HT-29 (cell line): ENCODE results near the gene ZNF521. TPM values are rescaled to one million over a fixed set of nuclear protein-coding genes. Genes with fewer than 3 reads are reported as not detected.

ENCODE experiments used
- DNase-seq: peaks from one replicate; pipeline ENCODE4 v3.0.0-alpha.2; 2015; ENCODE audit warnings: low spot score
- total RNA-seq: library from RNA; depleted of rRNA; stranded (reverse); fragments of >200 nt; shearing (Covaris generic); gene quantifications from 2 replicates; pipeline ENCODE4 v1.2.3, GENCODE V29; 2014

The ZNF521 gene
- total RNA-seq, 1 experiment from 2014 or later = 0.08 TPM

DNA sequence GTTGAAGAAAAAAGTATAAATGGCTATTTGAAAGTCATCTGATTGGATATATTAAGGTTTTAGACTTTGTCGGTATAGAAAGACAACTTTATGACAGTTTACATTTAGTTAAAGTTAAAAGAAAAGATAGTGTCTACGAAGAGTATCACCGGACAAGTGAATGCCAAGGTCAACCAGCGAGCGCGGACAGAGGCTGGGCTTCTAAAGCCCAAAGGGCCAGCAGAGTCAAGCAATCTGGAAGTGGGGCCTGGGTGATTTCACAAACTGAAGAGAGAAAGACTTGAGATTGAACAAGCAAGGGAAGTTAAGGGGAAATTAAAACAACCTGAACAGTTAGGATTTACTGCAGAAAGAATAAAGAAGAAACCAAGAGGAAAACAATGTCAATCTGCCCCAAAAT, 16.3 kb downstream of the ZNF521 start:
- no peak for DNase-seq

DNA sequence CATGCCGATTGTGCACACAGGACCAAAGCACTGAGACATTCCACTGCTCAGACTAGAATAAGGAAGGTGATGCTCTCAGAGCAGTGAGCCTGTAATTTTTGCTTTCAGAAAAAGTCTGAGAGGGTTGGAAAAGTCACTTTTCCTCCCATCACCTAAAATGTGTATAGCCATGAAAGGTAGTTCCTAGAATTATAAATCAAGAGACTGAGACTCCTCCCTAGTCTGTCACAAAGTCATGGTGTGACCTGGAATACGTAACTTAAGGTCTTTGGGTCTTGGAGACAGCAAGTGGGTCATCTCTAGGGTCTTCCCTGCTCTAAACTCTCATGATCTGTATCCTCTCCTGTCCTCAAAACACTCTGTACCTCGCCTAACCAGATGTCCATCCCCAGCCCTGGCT, 16.9 kb downstream of the ZNF521 start:
- no peak for DNase-seq

DNA sequence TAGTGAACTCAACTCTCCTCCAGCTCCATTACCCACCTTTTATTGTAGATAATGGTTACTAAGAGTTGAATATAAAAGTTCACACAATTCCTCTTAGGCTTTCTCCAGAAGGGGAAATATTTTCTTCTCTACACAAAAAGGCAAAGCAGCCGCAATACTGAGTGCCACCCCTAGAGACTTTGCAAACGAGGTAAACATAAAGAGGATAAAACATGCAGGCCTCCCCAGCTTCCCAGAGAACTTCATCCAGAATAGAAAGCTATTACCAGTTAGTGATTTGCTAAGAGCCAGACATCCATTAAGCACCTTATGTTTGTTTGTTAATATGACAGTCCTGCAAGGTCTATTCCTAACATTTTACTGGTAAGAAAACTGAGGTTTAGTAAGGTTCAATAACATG, 17.4 kb downstream of the ZNF521 start:
- DNase-seq = no peak

DNA sequence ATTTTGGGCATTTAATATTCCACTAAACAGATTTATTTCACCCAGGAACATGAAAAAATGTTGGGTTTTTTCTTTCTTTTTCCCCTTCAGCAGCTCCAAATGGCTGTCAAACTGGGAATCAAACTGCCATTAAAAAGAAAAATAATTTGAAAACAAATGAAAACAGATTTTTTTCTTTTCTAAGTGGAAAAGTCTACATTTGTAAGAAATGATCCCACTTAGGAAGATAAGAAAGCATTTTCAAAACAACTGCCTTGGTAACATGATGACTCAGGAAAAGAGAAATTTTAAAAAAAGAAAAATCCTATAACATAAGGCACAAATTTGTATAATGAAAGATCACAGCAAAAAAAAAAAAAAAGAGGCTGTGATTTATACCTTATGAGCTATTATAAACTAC, 20.0 kb downstream of the ZNF521 start:
- no peak for DNase-seq

DNA sequence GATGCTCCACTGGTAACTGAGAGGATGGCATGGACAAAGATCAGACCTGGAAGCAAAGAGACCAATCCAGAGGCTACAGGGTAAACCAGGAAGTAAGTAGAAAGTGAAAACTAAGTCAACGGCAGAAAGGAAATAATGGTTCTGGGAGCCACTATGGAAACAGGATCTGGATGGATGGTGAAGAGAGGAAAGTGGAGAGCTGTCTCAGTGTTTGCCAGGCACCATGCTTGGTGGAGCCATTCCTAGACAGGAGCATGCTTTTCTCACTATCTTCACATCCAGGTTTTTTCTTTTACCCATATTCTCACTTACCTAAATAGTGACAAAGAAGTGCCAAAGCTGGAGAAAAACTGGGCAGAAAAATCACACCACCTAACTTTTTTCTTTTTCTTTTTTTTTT, 22.2 kb downstream of the ZNF521 start:
- no peak for DNase-seq

DNA sequence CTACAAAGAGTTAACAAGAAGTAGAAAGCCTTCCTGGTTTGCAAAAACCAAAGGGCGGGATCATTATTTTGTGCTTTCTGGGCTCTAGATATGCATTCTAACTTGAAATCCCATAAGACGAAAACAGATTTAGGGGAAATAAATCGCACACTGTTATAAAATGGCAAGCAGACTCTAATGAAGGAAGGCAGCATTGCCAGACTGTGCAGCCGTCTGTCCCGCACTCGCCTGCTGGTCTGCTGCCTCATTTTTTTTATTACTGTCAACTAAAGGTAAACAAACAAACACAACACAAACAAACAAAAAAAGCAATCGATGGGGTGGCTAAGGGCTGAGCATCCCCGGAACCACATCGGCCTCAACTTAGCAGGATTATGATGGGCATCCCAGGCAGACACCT, 24.4 kb downstream of the ZNF521 start:
- DNase-seq = no peak

DNA sequence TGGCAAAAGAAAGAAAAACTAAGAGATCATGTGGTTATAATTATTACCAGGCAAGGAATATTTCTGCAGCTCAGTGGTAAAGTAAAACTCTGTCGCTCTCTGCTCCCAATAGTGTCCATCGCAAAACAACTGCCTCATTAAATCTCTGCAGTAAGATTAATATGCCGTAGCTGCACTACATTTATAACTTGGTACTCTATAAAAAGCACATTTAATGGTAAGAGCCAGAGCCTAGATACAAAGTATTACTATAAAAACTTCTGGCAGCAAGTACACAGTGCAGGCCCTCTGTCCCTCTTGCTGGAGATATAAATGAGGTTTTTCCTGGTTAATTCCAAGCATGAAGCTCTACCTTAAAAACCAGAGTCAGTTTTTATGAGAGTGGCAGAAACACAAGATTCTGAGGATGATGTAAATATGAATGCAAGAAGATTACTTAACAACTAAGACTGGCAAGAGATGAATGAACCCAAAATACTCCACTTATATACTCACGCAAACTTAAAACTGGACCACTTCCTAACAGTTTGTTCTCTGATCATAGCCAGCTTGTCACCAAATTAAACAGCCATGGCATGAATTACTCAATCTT, 25.5 kb downstream of the ZNF521 start:
- DNase-seq = no peak

DNA sequence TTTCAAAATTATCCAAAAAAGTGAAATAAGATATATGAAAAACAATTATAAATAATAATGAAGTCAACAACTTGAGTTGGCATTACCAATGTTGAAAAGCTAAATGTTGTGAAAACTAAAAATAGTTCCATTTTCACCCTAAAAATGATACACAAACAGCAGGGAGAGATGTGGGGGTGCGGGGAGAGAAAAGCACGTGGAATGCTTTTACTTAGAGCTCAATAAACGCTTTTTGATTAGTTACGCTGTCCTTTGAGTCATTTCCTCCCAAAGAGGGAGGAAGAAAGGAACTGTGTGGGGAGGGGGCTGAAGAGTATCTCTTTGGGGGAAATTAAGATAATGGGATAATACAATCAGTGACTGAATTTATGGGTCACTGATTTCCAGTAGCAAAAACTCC, 29.2 kb downstream of the ZNF521 start:
- DNase-seq = no peak

DNA sequence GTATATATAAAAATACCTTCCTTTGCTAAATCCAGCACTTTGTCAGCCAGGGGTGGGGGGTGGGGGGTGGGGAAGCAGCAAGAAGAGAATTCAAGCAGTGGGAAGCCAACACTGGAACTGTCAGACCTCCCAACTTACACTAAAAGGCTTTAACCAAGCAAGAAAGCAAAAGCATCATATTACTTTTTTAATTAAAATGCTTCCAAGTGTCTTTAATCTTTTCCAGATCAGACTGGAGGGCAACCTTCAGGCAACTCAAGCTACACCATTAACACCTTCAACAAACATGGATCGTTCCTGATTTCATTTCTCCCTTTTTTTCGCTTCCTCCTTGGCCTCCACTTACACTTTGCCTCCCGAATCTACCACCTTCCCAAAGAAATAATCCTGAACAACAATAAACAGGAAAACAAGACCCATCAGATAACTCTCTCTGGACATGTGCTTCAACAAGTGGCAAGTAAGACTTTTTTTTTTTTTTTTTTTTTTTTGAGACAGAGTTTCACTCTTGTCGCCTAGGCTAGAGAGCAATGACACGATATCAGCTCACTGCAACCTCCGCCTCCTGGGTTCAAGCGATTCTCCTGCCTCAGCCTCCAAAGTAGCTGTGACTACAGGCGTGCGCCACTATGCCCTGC, 35.5 kb downstream of the ZNF521 start:
- DNase-seq = no peak

DNA sequence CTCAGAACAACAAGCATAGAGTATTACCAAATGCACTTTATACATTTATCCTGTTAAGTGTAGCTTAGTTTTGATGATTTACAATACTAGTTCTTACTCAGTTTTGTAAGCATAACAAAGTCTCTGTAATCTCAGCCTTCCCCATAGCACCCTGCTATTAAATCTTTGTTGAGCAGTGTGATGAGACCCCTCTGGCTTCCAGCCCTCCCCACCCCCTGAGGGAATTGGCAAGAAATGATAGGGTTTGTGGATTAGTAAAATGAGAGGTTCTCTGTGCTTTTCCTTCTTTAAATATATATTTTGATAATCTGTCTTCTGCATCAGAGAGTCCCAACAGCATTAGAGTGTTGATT, 37.2 kb downstream of the ZNF521 start:
- no peak for DNase-seq

DNA sequence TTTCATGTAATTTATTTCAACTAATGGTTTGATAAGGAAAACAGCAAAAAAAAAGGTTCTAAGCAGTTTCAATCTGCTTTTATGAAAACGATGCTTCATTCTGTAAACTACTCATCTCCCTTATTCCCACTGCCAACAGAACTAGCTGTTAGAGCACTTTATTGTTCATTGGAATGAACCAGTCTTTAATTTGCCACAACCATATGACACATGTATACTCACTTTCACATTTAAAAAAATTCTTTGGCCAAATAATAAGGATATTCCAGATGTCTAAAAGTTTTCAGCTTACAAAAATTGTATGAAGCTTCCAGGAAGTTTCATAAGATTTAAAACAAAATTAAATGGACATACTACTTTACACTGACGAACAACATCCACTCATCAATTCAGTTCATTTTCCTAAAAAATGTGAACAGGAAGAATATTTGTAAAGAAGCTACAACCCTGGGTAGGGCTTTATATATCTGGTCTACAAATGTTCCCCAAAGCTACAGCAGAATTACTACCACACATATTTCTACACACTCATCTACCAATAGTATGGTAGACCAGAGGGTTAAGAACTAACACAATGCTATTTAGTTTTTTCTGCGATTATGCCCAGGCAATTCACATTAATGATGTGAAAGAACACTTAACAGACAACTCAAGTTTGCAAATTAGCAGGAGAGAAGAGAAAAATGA, 37.7 kb downstream of the ZNF521 start:
- DNase-seq = no peak

DNA sequence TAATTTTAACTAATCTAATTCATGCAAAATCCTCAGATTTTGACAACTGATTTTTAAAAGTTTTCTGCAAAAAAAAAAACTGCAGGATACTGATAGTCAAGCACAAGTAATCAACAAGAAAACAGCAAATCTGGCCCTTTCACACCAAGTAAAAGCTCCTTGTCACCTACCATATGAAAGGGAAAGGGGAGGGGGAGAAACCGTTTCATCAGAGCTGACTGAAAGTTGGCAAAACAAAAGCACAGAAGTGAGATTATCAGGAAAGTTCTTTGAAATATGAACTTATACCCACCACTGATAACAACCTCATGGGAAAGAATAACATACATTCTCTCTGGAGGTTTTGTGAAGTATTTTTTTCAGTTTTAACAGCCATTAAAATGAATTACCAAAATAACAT, 38.7 kb downstream of the ZNF521 start:
- DNase-seq = no peak

DNA sequence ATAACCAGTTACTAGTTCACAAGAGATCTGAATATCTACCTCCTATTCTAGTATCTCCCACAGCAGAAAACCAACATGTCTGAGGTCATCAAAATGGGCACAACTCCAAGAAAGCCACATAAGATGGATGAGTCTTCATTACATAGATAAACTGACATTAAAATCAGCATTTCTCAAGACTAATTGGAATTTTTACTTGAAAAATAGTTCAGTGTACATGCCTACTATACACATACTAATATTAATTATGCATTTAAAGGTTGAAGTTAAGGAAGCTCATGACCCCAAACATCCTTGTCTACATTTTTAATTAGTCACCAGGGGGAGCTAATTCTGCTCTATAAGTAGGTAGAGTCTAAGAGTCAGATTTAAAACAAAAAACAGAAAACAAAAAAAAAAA, 41.9 kb downstream of the ZNF521 start:
- DNase-seq = peak; percentile 22

DNA sequence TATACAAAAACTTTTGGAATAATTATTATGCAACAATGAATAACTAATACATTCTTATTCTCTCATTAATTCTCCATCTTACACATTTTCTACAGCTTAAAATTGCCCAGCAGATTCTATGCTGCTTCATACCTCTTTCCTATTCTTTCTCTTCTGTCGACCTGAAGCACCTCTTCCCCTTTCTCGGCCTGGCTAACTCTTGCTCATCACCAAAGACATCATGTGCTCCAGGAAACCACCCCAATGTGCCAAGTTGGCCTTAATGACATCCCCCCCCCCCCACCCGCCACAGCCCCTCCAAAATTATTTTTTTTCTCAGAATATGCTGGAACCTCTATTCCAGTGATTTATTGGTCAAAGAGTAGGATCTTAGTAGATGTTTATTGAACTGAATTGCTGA, 43.6 kb downstream of the ZNF521 start:
- no peak for DNase-seq

DNA sequence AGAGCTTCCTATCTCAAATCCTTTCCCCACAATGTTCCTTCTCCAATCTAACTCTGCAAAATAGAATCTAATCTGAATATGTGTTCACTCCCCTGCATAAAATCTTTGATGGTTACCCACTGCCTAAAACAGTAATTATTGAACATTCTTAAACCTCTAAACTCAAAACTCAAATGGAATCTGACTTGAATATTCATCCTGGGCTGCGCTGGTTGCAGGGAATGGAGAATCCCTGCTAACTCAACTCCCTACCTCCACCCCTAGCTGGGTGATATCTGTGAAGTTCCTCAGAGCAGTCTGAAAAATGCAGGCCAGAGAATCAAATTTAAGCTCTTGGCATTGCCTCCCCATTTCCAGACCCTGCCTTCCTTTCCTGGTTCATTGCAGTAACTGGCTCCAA, 44.8 kb downstream of the ZNF521 start:
- no peak for DNase-seq

DNA sequence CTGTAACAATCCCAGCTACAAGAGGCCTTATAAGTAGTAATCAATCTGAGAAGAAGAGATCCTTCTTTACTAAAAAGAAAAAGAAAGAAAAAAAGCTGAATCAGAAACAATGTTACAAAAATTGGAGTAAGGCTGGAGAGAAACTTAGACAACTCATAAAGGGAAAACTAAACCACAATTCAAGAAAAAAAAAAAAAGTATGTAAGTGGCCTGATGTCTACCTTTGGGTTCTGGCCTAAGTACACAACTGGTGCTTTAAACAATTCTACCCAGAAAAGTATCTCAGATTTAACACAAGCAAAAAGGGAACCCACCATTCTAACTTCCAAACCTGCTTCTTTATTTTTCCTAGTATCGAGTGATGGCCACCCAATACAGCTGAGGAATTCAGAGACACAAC, 45.3 kb downstream of the ZNF521 start:
- no peak for DNase-seq

DNA sequence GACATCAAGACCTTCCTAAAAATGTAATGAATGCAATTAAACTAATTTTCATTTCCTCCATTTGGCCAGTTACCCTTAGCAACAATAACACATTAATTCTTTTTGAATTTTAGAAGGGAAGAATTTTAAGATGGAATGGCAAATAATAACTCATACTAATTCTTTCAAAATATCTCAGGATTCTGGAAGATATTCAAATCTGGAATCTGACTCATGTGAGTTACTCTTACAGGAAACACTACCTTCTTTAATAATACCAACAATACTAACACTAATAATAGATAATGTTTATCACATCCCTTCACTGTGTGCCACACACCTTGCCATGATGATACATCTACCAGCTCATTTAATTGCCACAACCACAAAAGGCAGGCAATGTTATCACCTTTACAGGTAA, 46.4 kb downstream of the ZNF521 start:
- DNase-seq = no peak

DNA sequence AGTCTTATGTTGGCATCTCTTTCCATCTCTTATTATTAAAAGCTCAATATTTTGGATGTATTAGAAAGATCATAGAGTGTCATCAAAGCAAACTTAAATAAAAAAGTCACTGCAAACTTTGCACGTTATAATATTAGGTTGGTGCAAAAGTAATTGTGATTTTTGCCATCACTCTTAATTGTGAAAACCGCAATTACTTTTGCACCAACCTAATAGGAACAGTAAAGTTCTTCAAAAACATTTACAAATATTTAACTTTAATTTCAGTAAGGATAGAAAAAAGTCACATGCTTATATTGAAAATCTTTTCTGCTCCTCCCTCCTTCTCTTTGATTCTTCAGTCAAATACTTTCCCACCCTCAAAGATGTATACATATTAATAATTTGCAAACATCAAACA, 51.5 kb downstream of the ZNF521 start:
- DNase-seq = no peak

DNA sequence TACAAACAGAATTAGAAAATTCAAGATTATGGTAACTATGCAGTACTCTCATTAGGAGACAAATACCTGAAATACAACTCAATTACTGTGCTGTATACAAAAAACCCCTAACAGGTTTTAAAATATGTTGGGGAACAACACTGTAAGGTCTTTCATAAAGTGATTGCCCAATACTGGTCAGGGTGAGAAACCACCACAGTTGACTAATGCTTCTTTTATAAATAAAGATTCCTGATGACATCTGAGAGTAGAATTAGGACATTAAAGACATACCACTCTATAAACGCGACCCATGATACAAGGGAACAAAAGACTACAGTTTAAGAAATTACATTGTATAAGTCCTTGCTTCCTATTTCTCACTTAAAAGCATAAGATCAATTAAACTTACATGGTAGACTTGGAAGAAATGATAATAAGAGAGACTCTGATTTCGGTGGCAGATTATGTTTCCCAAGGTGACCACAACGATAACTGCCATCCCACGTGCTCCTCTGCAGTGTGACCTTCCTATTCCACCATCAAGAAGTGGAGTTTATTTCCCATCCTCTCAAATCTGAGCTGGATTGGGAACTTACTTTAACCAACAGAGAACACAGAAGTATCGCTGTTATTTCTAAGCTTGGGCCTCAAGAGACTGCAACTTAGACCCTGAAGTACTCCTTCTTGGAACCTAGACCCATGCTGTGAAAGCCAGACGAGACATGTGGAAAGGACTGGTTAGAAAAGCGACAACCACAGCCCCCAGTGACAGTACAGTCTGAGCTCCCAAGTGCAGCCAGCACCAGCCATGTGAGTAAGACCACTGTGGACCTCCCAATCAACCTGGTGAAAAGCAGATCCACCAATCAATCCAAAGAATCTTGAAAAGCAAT, 52.3 kb downstream of the ZNF521 start:
- no peak for DNase-seq

DNA sequence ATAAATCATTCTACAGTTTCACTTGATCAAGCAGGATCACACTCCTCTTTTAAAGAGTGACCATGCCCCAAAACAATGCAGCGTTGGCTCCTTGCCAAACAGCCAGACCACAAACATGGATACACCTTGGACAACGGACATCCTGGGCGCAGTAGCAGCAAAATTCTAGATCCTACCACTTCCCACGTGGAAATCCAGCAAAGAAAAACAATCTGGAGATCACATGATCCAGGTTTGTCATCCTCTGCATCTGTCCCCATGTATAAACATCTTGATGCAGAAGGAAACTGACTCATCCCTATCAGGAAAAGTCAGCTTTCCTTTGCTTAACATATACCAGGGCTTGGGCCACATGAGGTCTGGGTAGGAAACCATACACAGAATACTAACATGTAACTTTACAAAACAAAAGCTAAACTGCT, 53.1 kb downstream of the ZNF521 start:
- peak; percentile 14 for DNase-seq

DNA sequence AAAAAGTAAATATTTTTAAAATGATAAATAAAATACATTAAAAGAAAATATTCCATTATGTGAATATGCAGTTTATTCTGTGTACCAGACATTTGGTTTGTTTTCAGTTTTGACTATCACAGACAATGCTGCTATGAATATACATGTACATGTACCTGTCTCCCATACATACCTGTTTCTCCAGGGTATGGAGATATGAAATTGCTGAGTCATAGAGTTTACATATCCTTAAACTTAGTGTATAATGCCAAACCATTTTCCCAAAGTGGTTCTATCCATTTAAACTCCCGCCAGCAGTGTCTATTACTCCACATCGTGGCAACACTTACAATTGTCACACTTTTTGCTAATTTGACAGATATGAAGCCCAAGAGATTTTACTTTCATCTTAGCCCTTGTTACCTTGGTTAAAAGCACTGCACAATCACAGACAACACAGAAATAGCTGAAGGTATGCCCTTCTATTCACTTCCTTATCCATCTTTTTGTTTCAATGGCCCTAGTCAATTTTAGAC, 56.3 kb downstream of the ZNF521 start:
- no peak for DNase-seq

DNA sequence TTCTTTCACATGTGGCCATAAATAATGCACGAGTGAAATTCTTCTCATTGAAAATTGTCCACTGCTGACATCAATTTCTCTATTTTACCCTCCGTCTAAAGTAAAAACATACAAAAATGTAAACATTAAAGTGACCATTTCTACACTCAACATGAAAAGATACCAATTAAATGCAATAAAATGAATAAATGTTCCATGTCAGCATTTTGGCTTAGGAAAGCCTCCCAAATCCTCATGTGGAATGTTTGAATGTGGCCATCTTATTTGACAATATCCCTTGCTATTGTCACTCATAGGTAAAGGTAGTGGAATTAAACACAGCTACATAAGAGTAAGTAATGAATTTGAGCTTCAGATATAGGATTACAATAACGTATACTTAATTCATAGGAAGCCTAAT, 60.8 kb downstream of the ZNF521 start:
- DNase-seq = no peak
